Neural crest cell (in vitro differentiated cells): Measurements from ENCODE around the gene WNT6. TPM values are rescaled to one million over a fixed set of nuclear protein-coding genes. Genes with fewer than 3 reads are reported as not detected.

Source experiments
- DNase-seq: peaks from one replicate; pipeline ENCODE4 v3.0.0; 2021; ENCODE audit warnings: low read depth, mixed read lengths, low spot score
- H3K27ac Mint-ChIP-seq: one replicate; pipeline ENCODE4 v1.8.0; 2021; ENCODE audit warnings: mild to moderate bottlenecking, mixed read lengths; ENCODE audit not compliant: unreplicated experiment
- H3K27me3 Mint-ChIP-seq: 2 replicates; pipeline ENCODE4 v1.8.0; 2021; ENCODE audit warnings: low read depth, mild to moderate bottlenecking, mixed read lengths
- H3K36me3 Mint-ChIP-seq: 2 replicates; pipeline ENCODE4 v1.8.0; 2021; ENCODE audit warnings: low read depth, mild to moderate bottlenecking, mixed read lengths
- H3K4me1 Mint-ChIP-seq: 2 replicates; pipeline ENCODE4 v1.8.0; 2021; ENCODE audit warnings: mixed read lengths
- H3K4me3 Mint-ChIP-seq: one replicate; pipeline ENCODE4 v1.8.0; 2021; ENCODE audit warnings: mild to moderate bottlenecking, mixed read lengths
- H3K9me3 Mint-ChIP-seq: 2 replicates; pipeline ENCODE4 v1.8.0; 2021; ENCODE audit warnings: mixed read lengths
- microRNA-seq: library from miRNA; unstranded; fragments of <30 nt; microRNA quantifications from one replicate; pipeline ENCODE4, GENCODE V29; 2020
- total RNA-seq: library from RNA; stranded (reverse); gene quantifications from 2 replicates; pipeline ENCODE4 v1.2.1, GENCODE V29; 2021
- TF ChIP-seq, protein P1 (sequence below): fragments of 200-600 bp; sonication (generic); conservative IDR thresholded peaks from 2 replicates; pipeline ENCODE4 v1.5.0; 2021; ENCODE audit warnings: antibody characterized with exemption, mild to moderate bottlenecking

WNT6 gene
- total RNA-seq, 1 donor from 2014 or later: not detected

DNA sequence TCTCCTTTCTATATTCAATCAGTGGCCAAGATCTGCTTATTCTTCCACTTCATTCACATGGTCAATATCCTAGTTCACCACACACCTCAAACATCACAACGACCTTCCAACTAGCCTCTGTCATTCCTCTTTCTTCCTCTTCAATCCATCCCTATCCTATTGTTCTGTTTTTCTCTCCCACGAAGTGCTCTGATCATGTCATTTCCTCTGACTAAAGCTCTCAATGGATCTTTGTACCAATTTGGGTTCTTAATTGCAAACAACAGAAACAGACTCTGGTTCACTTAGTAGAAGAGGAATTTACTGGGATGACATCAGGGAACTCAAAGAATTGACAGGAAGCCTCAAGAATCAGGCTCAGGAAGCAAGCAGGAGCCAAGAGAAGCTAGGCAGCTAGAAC, 44.6 kb downstream of the WNT6 start:
- Mint-ChIP-seq H3K4me3 (no peak overlapping the region), H3K9me3 (no peaks in the 10 kb centered on the region), H3K36me3 (no peaks in the 10 kb centered on the region), H3K4me1 (peaks cover 4% of the 10 kb centered on the region), H3K27me3 (peaks cover 82% of the 10 kb centered on the region), H3K27ac (no peak overlapping the region)
- DNase-seq: no peak
- TF ChIP-seq, protein P1, sequence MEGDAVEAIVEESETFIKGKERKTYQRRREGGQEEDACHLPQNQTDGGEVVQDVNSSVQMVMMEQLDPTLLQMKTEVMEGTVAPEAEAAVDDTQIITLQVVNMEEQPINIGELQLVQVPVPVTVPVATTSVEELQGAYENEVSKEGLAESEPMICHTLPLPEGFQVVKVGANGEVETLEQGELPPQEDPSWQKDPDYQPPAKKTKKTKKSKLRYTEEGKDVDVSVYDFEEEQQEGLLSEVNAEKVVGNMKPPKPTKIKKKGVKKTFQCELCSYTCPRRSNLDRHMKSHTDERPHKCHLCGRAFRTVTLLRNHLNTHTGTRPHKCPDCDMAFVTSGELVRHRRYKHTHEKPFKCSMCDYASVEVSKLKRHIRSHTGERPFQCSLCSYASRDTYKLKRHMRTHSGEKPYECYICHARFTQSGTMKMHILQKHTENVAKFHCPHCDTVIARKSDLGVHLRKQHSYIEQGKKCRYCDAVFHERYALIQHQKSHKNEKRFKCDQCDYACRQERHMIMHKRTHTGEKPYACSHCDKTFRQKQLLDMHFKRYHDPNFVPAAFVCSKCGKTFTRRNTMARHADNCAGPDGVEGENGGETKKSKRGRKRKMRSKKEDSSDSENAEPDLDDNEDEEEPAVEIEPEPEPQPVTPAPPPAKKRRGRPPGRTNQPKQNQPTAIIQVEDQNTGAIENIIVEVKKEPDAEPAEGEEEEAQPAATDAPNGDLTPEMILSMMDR: no peak

GRCh38 chr2:218908721-218909619, 49.4 kb downstream of the WNT6 start:
- Mint-ChIP-seq H3K4me3 (peak overlapping the region; percentile 95), H3K27ac (peak overlapping the region; percentile 90), H3K36me3 (no peaks in the 10 kb centered on the region), H3K4me1 (peaks cover 24% of the 10 kb centered on the region), H3K27me3 (peaks cover 40% of the 10 kb centered on the region), H3K9me3 (no peaks in the 10 kb centered on the region)
- peak; percentile 90 for DNase-seq
- TF ChIP-seq, protein P1: no peak

DNA sequence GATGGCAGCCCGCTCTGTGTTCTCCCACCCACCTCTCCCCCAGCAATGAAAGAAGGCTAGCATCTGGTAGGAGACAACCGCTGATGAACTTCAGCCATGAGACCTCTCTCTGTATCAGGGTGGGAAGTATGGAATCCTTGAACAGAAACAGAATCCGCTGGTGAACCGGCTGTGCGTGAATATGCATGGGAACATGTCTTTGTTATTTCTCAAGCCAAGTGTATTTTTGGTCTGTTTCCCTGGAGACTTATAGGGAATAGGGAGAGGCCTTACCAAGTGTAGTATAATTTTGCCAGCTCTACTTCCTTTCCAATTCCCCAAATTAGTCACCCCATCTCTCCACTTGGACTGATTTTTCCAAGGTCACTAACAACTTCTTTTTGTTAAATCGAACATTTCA, 51.1 kb downstream of the WNT6 start:
- Mint-ChIP-seq H3K4me1 (peaks cover 24% of the 10 kb centered on the region), H3K9me3 (no peaks in the 10 kb centered on the region), H3K4me3 (peak overlapping the region; percentile 50), H3K36me3 (no peaks in the 10 kb centered on the region), H3K27ac (no peak overlapping the region), H3K27me3 (peaks cover 25% of the 10 kb centered on the region)
- TF ChIP-seq, protein P1: no peak
- no peak for DNase-seq

GRCh38 chr2:218920504-218920903, 60.9 kb downstream of the WNT6 start:
- Mint-ChIP-seq H3K36me3 (peaks cover 14% of the 10 kb centered on the region), H3K9me3 (peaks cover 14% of the 10 kb centered on the region), H3K4me1 (no peaks in the 10 kb centered on the region), H3K4me3 (no peak overlapping the region), H3K27ac (no peak overlapping the region), H3K27me3 (no peaks in the 10 kb centered on the region)
- no peak for DNase-seq
- TF ChIP-seq, protein P1: no peak

Small RNA genes within 50 kb of the gene (microRNA-seq; reads per million reads assigned to microRNA genes)
- not detected for gene MIR9500

Other genes with a start within 250 kb of the WNT6 start
- gene ZNF142, start 200.2 kb upstream of the WNT6 start, total RNA-seq: 50.0 and 58.2 TPM in 2 replicates
- gene BCS1L, start 200.1 kb upstream of the WNT6 start, total RNA-seq: 41.7 and 45.2 TPM in 2 replicates
- 35.6 and 39.2 TPM in 2 replicates for gene RNF25, start 187.8 kb upstream of the WNT6 start, total RNA-seq
- gene STK36, start 187.7 kb upstream of the WNT6 start, total RNA-seq: 77.0 and 78.7 TPM in 2 replicates
- 116 and 123 TPM in 2 replicates for gene TTLL4, start 149.0 kb upstream of the WNT6 start, total RNA-seq
- 3.2 and 4.8 TPM in 2 replicates for gene CYP27A1, start 77.7 kb upstream of the WNT6 start, total RNA-seq
- not detected in 2 replicates for gene PRKAG3, start 28.0 kb upstream of the WNT6 start, total RNA-seq
- not detected in 2 replicates for gene WNT10A, start 21.0 kb downstream of the WNT6 start, total RNA-seq
- gene CDK5R2, start 99.9 kb downstream of the WNT6 start, total RNA-seq: 1.7 and 1.9 TPM in 2 replicates
- not detected in 2 replicates for gene FEV, start 125.4 kb downstream of the WNT6 start, total RNA-seq
- not detected in 2 replicates for gene CRYBA2, start 133.6 kb downstream of the WNT6 start, total RNA-seq
- 0.93 and 1.4 TPM in 2 replicates for gene CFAP65, start 181.7 kb downstream of the WNT6 start, total RNA-seq
- gene IHH, start 201.1 kb downstream of the WNT6 start, total RNA-seq: 0.16 TPM in 1 of 2 replicates, not detected in the other